Ascending aorta (tissue), 2 donors: ENCODE results near the gene DNPEP. TPM values are rescaled to one million over a fixed set of nuclear protein-coding genes. Genes with fewer than 3 reads are reported as not detected.

Experiments
- DNase-seq, 2 donors: peaks; one replicate each; pipeline ENCODE4 v3.0.0-alpha.2; 2019; ENCODE audit warnings: low spot score in 2 of 2
- H3K27ac ChIP-seq, 2 donors: fragments of 200-600 bp; sonication (generic); one replicate each; pipeline ENCODE4 v1.5.1; 2016 to 2017; ENCODE audit warnings: mild to moderate bottlenecking in 1 of 2
- H3K27me3 ChIP-seq: fragments of 200-600 bp; sonication (generic); one replicate; pipeline ENCODE4 v1.5.1; 2017
- H3K36me3 ChIP-seq, 2 donors: fragments of 200-600 bp; sonication (generic); one replicate each; pipeline ENCODE4 v1.5.1; 2016
- H3K4me1 ChIP-seq, 2 donors: fragments of 200-600 bp; sonication (generic); one replicate each; pipeline ENCODE4 v1.5.1; 2016 to 2017; ENCODE audit warnings: mild to moderate bottlenecking in 1 of 2
- H3K4me3 ChIP-seq, 2 donors: fragments of 200-600 bp; sonication (generic); one replicate each; pipeline ENCODE4 v1.5.1; 2016 to 2017; ENCODE audit warnings: mild to moderate bottlenecking in 1 of 2
- H3K9me3 ChIP-seq, 2 donors: fragments of 200-600 bp; sonication (generic); one replicate each; pipeline ENCODE4 v1.5.1; 2016
- intact Hi-C: fragments of 100-400 bp; cut with DNase I; formaldehyde crosslinking; loops from one replicate; pipeline ENCODE4 v1.15.1; 2023
- total RNA-seq: library from RNA; depleted of rRNA; stranded (reverse); fragments of >200 nt; gene quantifications from one replicate; pipeline ENCODE4 v1.1.0, GENCODE V29; 2016
- TF ChIP-seq, protein P1 (sequence below), 3 experiments: fragments of 200-600 bp in 2 of 3; fragments of 450-650 bp in 1 of 3; sonication (generic) in 2 of 3; IDR thresholded peaks; one replicate each; pipeline ENCODE4 v1.5.1; 2016 to 2019; ENCODE audit warnings: antibody characterized with exemption in 3 of 3, mild to moderate bottlenecking in 1 of 3, moderate library complexity in 1 of 3

DNPEP gene
- total RNA-seq, 1 donor from 2014 or later = 113 TPM

DNA sequence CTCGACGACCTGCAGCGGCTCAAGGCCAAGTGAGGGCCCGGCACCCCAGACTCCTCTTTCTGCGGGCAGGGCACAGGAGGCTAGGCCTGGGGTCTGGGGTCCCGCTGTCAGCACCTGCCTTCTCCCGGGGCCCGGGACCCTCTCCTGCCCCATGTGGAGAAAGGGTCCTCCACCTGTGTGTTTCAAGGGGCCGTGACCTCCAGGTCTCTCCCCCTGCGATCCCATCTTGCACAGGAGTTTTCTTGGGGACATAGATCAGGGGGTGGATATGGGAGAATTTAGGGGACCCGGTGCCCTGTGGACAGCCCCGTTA lies 31.3 kb upstream of the DNPEP start:
- DNase-seq = no peak
- no peaks in the 10 kb centered on the region for H3K36me3 ChIP-seq
- H3K4me3 ChIP-seq = peak overlapping the region; percentile 37 to 50
- H3K9me3 ChIP-seq = no peaks in the 10 kb centered on the region
- TF ChIP-seq, protein P1, sequence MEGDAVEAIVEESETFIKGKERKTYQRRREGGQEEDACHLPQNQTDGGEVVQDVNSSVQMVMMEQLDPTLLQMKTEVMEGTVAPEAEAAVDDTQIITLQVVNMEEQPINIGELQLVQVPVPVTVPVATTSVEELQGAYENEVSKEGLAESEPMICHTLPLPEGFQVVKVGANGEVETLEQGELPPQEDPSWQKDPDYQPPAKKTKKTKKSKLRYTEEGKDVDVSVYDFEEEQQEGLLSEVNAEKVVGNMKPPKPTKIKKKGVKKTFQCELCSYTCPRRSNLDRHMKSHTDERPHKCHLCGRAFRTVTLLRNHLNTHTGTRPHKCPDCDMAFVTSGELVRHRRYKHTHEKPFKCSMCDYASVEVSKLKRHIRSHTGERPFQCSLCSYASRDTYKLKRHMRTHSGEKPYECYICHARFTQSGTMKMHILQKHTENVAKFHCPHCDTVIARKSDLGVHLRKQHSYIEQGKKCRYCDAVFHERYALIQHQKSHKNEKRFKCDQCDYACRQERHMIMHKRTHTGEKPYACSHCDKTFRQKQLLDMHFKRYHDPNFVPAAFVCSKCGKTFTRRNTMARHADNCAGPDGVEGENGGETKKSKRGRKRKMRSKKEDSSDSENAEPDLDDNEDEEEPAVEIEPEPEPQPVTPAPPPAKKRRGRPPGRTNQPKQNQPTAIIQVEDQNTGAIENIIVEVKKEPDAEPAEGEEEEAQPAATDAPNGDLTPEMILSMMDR (IDR thresholded peaks at IDR 0.05) = peak in 1 of 3 experiments; percentile 3
- H3K27ac ChIP-seq = peak overlapping the region; percentile 9 to 62
- H3K27me3 ChIP-seq = no peaks in the 10 kb centered on the region
- H3K4me1 ChIP-seq = peaks cover 6 to 28% of the 10 kb centered on the region in 2 donors
- intact Hi-C loops = no loop called here

DNA sequence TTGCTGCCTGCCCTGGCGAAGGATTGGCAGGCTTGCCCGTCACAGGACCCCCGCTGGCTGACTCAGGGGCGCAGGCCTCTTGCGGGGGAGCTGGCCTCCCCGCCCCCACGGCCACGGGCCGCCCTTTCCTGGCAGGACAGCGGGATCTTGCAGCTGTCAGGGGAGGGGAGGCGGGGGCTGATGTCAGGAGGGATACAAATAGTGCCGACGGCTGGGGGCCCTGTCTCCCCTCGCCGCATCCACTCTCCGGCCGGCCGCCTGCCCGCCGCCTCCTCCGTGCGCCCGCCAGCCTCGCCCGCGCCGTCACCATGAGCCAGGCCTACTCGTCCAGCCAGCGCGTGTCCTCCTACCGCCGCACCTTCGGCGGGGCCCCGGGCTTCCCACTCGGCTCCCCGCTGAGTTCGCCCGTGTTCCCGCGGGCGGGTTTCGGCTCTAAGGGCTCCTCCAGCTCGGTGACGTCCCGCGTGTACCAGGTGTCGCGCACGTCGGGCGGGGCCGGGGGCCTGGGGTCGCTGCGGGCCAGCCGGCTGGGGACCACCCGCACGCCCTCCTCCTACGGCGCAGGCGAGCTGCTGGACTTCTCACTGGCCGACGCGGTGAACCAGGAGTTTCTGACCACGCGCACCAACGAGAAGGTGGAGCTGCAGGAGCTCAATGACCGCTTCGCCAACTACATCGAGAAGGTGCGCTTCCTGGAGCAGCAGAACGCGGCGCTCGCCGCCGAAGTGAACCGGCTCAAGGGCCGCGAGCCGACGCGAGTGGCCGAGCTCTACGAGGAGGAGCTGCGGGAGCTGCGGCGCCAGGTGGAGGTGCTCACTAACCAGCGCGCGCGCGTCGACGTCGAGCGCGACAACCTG lies 30.7 kb upstream of the DNPEP start, which contains the start of gene DES:
Gene DES, plus strand, starts transcription at position 223 of the 857 bp plus-strand sequence. Its CDS starts 86 bp downstream, at position 309.
- intact Hi-C loops = no loop called here
- no peaks in the 10 kb centered on the region for H3K9me3 ChIP-seq
- H3K4me3 ChIP-seq = peak within 1 kb of the TSS; percentile 37 to 50
- DNase-seq = no peak
- no peaks in the 10 kb centered on the region for H3K27me3 ChIP-seq
- no peaks in the 10 kb centered on the region for H3K36me3 ChIP-seq
- H3K4me1 ChIP-seq = peaks cover 6 to 25% of the 10 kb centered on the region in 2 donors
- H3K27ac ChIP-seq = peak within 1 kb of the TSS; percentile 62 to 64
- TF ChIP-seq, protein P1 (IDR thresholded peaks at IDR 0.05) = peak in 1 of 3 experiments; percentile 13

DNA sequence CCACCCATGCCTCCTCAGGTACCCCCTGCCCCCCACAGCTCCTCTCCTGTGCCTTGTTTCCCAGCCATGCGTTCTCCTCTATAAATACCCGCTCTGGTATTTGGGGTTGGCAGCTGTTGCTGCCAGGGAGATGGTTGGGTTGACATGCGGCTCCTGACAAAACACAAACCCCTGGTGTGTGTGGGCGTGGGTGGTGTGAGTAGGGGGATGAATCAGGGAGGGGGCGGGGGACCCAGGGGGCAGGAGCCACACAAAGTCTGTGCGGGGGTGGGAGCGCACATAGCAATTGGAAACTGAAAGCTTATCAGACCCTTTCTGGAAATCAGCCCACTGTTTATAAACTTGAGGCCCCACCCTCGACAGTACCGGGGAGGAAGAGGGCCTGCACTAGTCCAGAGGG lies 29.7 kb upstream of the DNPEP start:
- TF ChIP-seq, protein P1 (IDR thresholded peaks at IDR 0.05) = no peak
- Histone ChIP-seq H3K9me3 (no peaks in the 10 kb centered on the region), H3K27ac (peak overlapping the region; percentile 62 to 64), H3K4me3 (no peak overlapping the region), H3K4me1 (peaks cover 6 to 25% of the 10 kb centered on the region in 2 donors), H3K27me3 (no peaks in the 10 kb centered on the region), H3K36me3 (no peaks in the 10 kb centered on the region)
- intact Hi-C loops = no loop called here
- no peak for DNase-seq

DNA sequence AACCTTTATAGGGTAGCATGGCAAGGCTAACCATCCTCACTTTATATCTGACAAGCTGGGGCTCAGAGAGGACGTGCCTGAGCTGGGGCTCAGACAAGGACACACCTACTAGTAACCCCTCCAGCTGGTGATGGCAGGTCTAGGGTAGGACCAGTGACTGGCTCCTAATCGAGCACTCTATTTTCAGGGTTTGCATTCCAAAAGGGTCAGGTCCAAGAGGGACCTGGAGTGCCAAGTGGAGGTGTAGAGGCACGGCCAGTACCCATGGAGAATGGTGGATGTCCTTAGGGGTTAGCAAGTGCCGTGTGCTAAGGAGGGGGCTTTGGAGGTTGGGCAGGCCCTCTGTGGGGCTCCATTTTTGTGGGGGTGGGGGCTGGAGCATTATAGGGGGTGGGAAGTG lies 29.2 kb upstream of the DNPEP start:
- H3K27ac ChIP-seq = peak overlapping the region; percentile 62 to 64
- no peaks in the 10 kb centered on the region for H3K36me3 ChIP-seq
- no peaks in the 10 kb centered on the region for H3K27me3 ChIP-seq
- TF ChIP-seq, protein P1 (IDR thresholded peaks at IDR 0.05) = no peak
- DNase-seq = no peak
- intact Hi-C loops = no loop called here
- peaks cover 6 to 25% of the 10 kb centered on the region in 2 donors for H3K4me1 ChIP-seq
- no peaks in the 10 kb centered on the region for H3K9me3 ChIP-seq
- H3K4me3 ChIP-seq = no peak overlapping the region

DNA sequence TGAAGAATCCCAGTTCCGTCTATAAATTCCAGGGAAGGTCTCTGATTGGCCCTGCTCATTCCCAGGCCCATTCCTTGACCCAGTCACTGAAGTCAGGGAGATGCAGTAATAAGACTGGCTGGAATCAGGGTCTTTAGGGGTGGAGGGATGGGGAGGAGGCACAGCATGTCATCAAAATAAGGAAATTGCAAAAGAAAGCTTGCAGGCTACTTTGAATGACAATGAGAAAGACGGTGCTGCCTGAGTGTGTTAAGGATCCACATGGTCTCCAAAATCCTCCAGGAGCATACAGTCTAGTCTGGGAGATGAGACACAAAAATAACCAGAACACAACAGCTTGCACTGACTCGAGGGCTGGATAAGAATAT lies 28.5 kb upstream of the DNPEP start:
- Histone ChIP-seq H3K4me1 (peaks cover 6 to 25% of the 10 kb centered on the region in 2 donors), H3K4me3 (no peak overlapping the region), H3K27me3 (no peaks in the 10 kb centered on the region), H3K36me3 (no peaks in the 10 kb centered on the region), H3K9me3 (no peaks in the 10 kb centered on the region), H3K27ac (peak overlapping the region; percentile 62 to 64)
- intact Hi-C loops = no loop called here
- DNase-seq = no peak
- TF ChIP-seq, protein P1 (IDR thresholded peaks at IDR 0.05) = no peak
